ENCODE measurements around the gene LAMP1. TPM values are rescaled to one million over a fixed set of nuclear protein-coding genes. Genes with fewer than 3 reads are reported as not detected.

Gene LAMP1
- total and polyA plus RNA-seq, 2 of the 4 experiments (the other 2 are of a cell fraction) = 60.6 to 229 TPM

DNA sequence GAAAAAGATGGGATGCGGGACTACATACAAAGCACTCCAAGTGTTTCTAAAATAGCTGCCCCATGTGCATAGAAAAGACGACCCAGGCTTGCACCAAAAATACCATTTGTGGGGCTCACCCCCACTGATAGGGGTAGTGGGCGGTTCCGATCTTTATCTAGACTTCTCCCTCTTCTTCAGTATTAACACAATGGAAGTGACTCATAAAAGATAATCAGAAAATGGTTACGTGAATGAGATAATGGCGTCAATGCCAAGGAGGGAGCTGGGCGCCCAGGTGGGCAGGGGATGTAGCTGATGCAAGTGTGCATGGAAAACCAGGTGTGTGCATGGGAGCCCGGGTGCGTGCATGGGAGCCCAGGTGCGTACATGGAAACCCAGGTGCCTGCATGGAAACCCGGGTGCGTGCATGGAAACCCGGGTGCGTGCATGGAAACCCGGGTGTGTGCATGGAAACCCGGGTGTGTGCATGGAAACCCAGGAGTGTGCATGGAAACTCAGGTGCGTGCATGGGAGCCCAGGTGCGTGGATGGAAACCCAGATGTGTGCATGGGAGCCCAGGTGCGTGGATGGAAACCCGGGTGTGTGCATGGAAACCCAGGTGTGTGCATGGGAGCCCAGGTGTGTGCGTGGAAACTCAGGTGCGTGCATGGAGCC, 32.7 kb downstream of the LAMP1 start:
- Histone ChIP-seq H3K4me1 (ENCODE audit: control insufficient read depth, insufficient read depth, low read length) (no peaks in the 10 kb centered on the region), H4K8ac (ENCODE audit: low read depth in 2 of 2, low read length in 2 of 2) (no peak overlapping the region), H2BK5ac (ENCODE audit: low read depth, low read length, poor library complexity, severe bottlenecking) (no peak overlapping the region), H3K9me3 (ENCODE audit: control insufficient read depth, insufficient read depth, low read length) (no peaks in the 10 kb centered on the region), H3K27ac (ENCODE audit: insufficient read depth, low read length) (no peak overlapping the region), H4K91ac (ENCODE audit: insufficient read depth, low read depth, low read length) (no peak overlapping the region), H2AFZ (replicated peaks; ENCODE audit: low read length, poor library complexity) (no peak overlapping the region), H3K9me1 (ENCODE audit: insufficient read depth, low read length) (no peaks in the 10 kb centered on the region), H2BK20ac (ENCODE audit: low read depth, low read length) (no peak overlapping the region), H2AK5ac (ENCODE audit: low read depth, low read length) (no peak overlapping the region), H3K9ac (ENCODE audit: low read depth, low read length) (no peak overlapping the region), H2BK15ac (ENCODE audit: low read depth, low read length) (no peak overlapping the region), H3K56ac (ENCODE audit: extremely low read depth, insufficient read depth, low read length) (no peak overlapping the region), H3K14ac (replicated peaks; ENCODE audit: low read depth, low read length) (no peak overlapping the region), H4K5ac (ENCODE audit: low read depth, low read length) (no peak overlapping the region), H3K27me3 (ENCODE audit: control insufficient read depth, insufficient read depth, low read length) (peaks cover 2% of the 10 kb centered on the region; the same call in 1 of the 2 replicates), H2AK9ac (replicated peaks; ENCODE audit: low read depth, low read length, poor library complexity) (no peak overlapping the region), H3K4me2 (ENCODE audit: low read depth, low read length) (no peak overlapping the region), H3K18ac (ENCODE audit: low read depth, low read length) (no peak overlapping the region), H3K4me3 (ENCODE audit: insufficient read depth, low read depth, low read length) (no peak overlapping the region), H3K23ac (ENCODE audit: low read depth, low read length) (no peak overlapping the region), H2BK120ac (ENCODE audit: low read depth, low read length) (no peak overlapping the region), H3K36me3 (ENCODE audit: control insufficient read depth, insufficient read depth, low read length) (no peaks in the 10 kb centered on the region), H3K4ac (ENCODE audit: low read depth, low read length) (no peak overlapping the region), H3K79me1 (ENCODE audit: low read depth in 1 of 2, low read length in 2 of 2) (no peaks in the 10 kb centered on the region), H4K20me1 (ENCODE audit: insufficient read depth, low read length) (no peaks in the 10 kb centered on the region)
- in situ Hi-C loops (cut with MboI; ENCODE audit: low sequenced_read_pairs) = no loop called here
- CTCF ChIA-PET = interaction anchor here (1.0 kb wide), 1 partner anchor 8 kb away, joined by 3 read pairs; no protein-coding TSS in a partner anchor
- dilution Hi-C loops (cut with HindIII; ENCODE audit: low sequenced_read_pairs, unreplicated experiment) = no loop called here
- ATAC-seq (ENCODE audit: low read depth) = no peak
- DNase-seq = no peak
- POLR2A ChIA-PET (ENCODE audit: unreplicated experiment) = no interaction called here
- intact Hi-C loops (cut with micrococcal nuclease) = no loop called here
- 98% methylated on average over 9 of the region's 22 CpGs; no CpG with 5 or more reads in 1 of the 2 experiments for WGBS, 2 experiments (ENCODE audit: extremely low coverage in 2 of 2, insufficient read length in 1 of 2)
- no TSS peak for BruUV-seq (replicated peaks)
- TF ChIP-seq MAZ (IDR thresholded peaks at IDR 0.05; ENCODE audit: borderline replicate concordance, low read depth, low read length) = no peak
- TF ChIP-seq MXI1 (IDR thresholded peaks at IDR 0.05; ENCODE audit: borderline replicate concordance, low read depth, low read length) = no peak
- TF ChIP-seq SMC3 (IDR thresholded peaks at IDR 0.05; ENCODE audit: low read depth, low read length) = no peak
- TF ChIP-seq BHLHE40 (IDR thresholded peaks at IDR 0.05; ENCODE audit: low read depth, low read length) = no peak
- no peak for TF ChIP-seq RCOR1 (IDR thresholded peaks at IDR 0.05; ENCODE audit: insufficient replicate concordance, low read length)
- TF ChIP-seq, protein P1, sequence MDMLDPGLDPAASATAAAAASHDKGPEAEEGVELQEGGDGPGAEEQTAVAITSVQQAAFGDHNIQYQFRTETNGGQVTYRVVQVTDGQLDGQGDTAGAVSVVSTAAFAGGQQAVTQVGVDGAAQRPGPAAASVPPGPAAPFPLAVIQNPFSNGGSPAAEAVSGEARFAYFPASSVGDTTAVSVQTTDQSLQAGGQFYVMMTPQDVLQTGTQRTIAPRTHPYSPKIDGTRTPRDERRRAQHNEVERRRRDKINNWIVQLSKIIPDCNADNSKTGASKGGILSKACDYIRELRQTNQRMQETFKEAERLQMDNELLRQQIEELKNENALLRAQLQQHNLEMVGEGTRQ (IDR thresholded peaks at IDR 0.05; ENCODE audit: low read depth, low read length) = no peak
- no peak for TF ChIP-seq RAD21 (IDR thresholded peaks at IDR 0.05; ENCODE audit: low read length)
- TF ChIP-seq MAFK (IDR thresholded peaks at IDR 0.05; ENCODE audit: low read depth, low read length) = no peak
- TF ChIP-seq FOS (IDR thresholded peaks at IDR 0.05; ENCODE audit: low read depth, low read length) = no peak
- no peak for TF ChIP-seq CHD1 (IDR thresholded peaks at IDR 0.05; ENCODE audit: low read depth, low read length)
- TF ChIP-seq, protein P2, sequence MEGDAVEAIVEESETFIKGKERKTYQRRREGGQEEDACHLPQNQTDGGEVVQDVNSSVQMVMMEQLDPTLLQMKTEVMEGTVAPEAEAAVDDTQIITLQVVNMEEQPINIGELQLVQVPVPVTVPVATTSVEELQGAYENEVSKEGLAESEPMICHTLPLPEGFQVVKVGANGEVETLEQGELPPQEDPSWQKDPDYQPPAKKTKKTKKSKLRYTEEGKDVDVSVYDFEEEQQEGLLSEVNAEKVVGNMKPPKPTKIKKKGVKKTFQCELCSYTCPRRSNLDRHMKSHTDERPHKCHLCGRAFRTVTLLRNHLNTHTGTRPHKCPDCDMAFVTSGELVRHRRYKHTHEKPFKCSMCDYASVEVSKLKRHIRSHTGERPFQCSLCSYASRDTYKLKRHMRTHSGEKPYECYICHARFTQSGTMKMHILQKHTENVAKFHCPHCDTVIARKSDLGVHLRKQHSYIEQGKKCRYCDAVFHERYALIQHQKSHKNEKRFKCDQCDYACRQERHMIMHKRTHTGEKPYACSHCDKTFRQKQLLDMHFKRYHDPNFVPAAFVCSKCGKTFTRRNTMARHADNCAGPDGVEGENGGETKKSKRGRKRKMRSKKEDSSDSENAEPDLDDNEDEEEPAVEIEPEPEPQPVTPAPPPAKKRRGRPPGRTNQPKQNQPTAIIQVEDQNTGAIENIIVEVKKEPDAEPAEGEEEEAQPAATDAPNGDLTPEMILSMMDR (conservative IDR thresholded peaks at IDR 0.05; ENCODE audit: low read depth, low read length) = no peak
